HG02623 (cell line): ENCODE data around the gene SNX9.

Experiments
- ATAC-seq: cut with Tn5 transposase; IDR thresholded peaks from one replicate; pipeline ENCODE4 v1.9.1; 2021; ENCODE audit warnings: moderate library complexity; ENCODE audit not compliant: unreplicated experiment

The SNX9 gene

GRCh38 chr6:157989541-157990289 lies 166.7 kb downstream of the SNX9 start:
- no peak for ATAC-seq

- ATAC-seq = peak; percentile 57
These were observed 167.4 kb downstream of the SNX9 start for GRCh38 chr6:157990321-157991066.

GRCh38 chr6:157991067-157991432 lies 168.0 kb downstream of the SNX9 start:
- no peak for ATAC-seq

GRCh38 chr6:157993076-157993475 lies 170.0 kb downstream of the SNX9 start:
- ATAC-seq = no peak

- no peak for ATAC-seq
These were observed 171.2 kb downstream of the SNX9 start for GRCh38 chr6:157994125-157994795.
